Nephron (organoid): ENCODE measurements around the gene HIGD2A.

Experiments used
- H3K27ac Mint-ChIP-seq, 3 experiments: 2 replicates each; pipeline ENCODE4 v1.8.0; 2020; ENCODE audit warnings: mixed read lengths in 3 of 3, mild to moderate bottlenecking in 2 of 3, moderate library complexity in 1 of 3
- H3K27me3 Mint-ChIP-seq: 2 replicates; pipeline ENCODE4 v1.8.0; 2021; ENCODE audit warnings: low read depth, mild to moderate bottlenecking, moderate library complexity, mixed read lengths
- H3K36me3 Mint-ChIP-seq: 2 replicates; pipeline ENCODE4 v1.8.0; 2020; ENCODE audit warnings: low read depth, mixed read lengths
- H3K4me1 Mint-ChIP-seq: 2 replicates; pipeline ENCODE4 v1.8.0; 2020; ENCODE audit warnings: mixed read lengths
- H3K4me3 Mint-ChIP-seq, 3 experiments: 2 replicates each; pipeline ENCODE4 v1.8.0; 2020; ENCODE audit warnings: mild to moderate bottlenecking in 3 of 3, mixed read lengths in 3 of 3, moderate library complexity in 2 of 3
- H3K9me3 Mint-ChIP-seq: 2 replicates; pipeline ENCODE4 v1.8.0; 2020; ENCODE audit warnings: mixed read lengths
- CTCF ChIP-seq, 3 experiments: fragments of 200-600 bp; sonication (generic); IDR thresholded peaks; one replicate each; pipeline ENCODE4 v1.5.0; 2021; ENCODE audit warnings: antibody characterized with exemption in 3 of 3; ENCODE audit not compliant: unreplicated experiment in 3 of 3

HIGD2A gene

GRCh38 chr5:176426876-176427275 lies 38.3 kb downstream of the HIGD2A start:
- TF ChIP-seq CTCF (IDR thresholded peaks at IDR 0.05; ENCODE audit: unreplicated experiment in 3 of 3): no peak
- peaks cover 6% of the 10 kb centered on the region for H3K9me3 Mint-ChIP-seq
- H3K36me3 Mint-ChIP-seq: no peaks in the 10 kb centered on the region
- H3K27me3 Mint-ChIP-seq: peaks cover 6% of the 10 kb centered on the region
- no peak overlapping the region for H3K4me3 Mint-ChIP-seq
- no peaks in the 10 kb centered on the region for H3K4me1 Mint-ChIP-seq
- H3K27ac Mint-ChIP-seq: no peak overlapping the region

- H3K4me1 Mint-ChIP-seq: no peaks in the 10 kb centered on the region
Observed at GRCh38 chr5:176427971-176428370, 39.4 kb downstream of the HIGD2A start.

GRCh38 chr5:176429972-176430371 lies 41.4 kb downstream of the HIGD2A start:
- no peak overlapping the region for H3K4me3 Mint-ChIP-seq
- H3K27me3 Mint-ChIP-seq: peaks cover 4% of the 10 kb centered on the region
- H3K27ac Mint-ChIP-seq: no peak overlapping the region
- peaks cover 3% of the 10 kb centered on the region for H3K36me3 Mint-ChIP-seq
- no peaks in the 10 kb centered on the region for H3K4me1 Mint-ChIP-seq
- TF ChIP-seq CTCF (IDR thresholded peaks at IDR 0.05; ENCODE audit: unreplicated experiment in 3 of 3): no peak
- H3K9me3 Mint-ChIP-seq: peaks cover 7% of the 10 kb centered on the region

More at GRCh38 chr5:176427971-176428370, 39.4 kb downstream of the HIGD2A start:
- Mint-ChIP-seq H3K36me3 (peaks cover 3% of the 10 kb centered on the region), H3K27me3 (peaks cover 4% of the 10 kb centered on the region), H3K9me3 (peaks cover 7% of the 10 kb centered on the region), H3K4me3 (no peak overlapping the region), H3K27ac (no peak overlapping the region)
- no peak for TF ChIP-seq CTCF (IDR thresholded peaks at IDR 0.05; ENCODE audit: unreplicated experiment in 3 of 3)

- Mint-ChIP-seq H3K4me1 (no peaks in the 10 kb centered on the region), H3K4me3 (no peak overlapping the region), H3K9me3 (peaks cover 4% of the 10 kb centered on the region), H3K27me3 (peaks cover 4% of the 10 kb centered on the region), H3K27ac (no peak overlapping the region), H3K36me3 (peaks cover 3% of the 10 kb centered on the region)
- TF ChIP-seq CTCF (IDR thresholded peaks at IDR 0.05; ENCODE audit: unreplicated experiment in 3 of 3): no peak
Observed at GRCh38 chr5:176432707-176433106, 44.2 kb downstream of the HIGD2A start.

GRCh38 chr5:176436656-176437055 lies 48.1 kb downstream of the HIGD2A start:
- TF ChIP-seq CTCF (IDR thresholded peaks at IDR 0.05; ENCODE audit: unreplicated experiment in 3 of 3): no peak
- H3K27me3 Mint-ChIP-seq: peaks cover 8% of the 10 kb centered on the region
- H3K36me3 Mint-ChIP-seq: peaks cover 3% of the 10 kb centered on the region
- H3K4me1 Mint-ChIP-seq: no peaks in the 10 kb centered on the region
- no peak overlapping the region for H3K27ac Mint-ChIP-seq
- no peak overlapping the region for H3K4me3 Mint-ChIP-seq
- H3K9me3 Mint-ChIP-seq: peaks cover 4% of the 10 kb centered on the region

GRCh38 chr5:176438959-176439757 lies 50.6 kb downstream of the HIGD2A start:
- Mint-ChIP-seq H3K36me3 (no peaks in the 10 kb centered on the region), H3K4me1 (no peaks in the 10 kb centered on the region), H3K4me3 (no peak overlapping the region), H3K27me3 (peaks cover 5% of the 10 kb centered on the region), H3K9me3 (no peaks in the 10 kb centered on the region), H3K27ac (no peak overlapping the region)
- no peak for TF ChIP-seq CTCF (IDR thresholded peaks at IDR 0.05; ENCODE audit: unreplicated experiment in 3 of 3)
